WI38 (cell line): ENCODE data around the gene EEF1A2.

ENCODE experiments used
- H3K4me3 ChIP-seq: 2 replicates; pipeline ENCODE4 v1.5.1; 2011; ENCODE audit warnings: low read depth, mild to moderate bottlenecking, control low read depth, low read length
- TF ChIP-seq, protein P1 (sequence below): IDR thresholded peaks from 2 replicates; pipeline ENCODE4 v1.5.1; 2012; ENCODE audit warnings: low read depth, mild to moderate bottlenecking, control low read depth, low read length

Gene EEF1A2

DNA sequence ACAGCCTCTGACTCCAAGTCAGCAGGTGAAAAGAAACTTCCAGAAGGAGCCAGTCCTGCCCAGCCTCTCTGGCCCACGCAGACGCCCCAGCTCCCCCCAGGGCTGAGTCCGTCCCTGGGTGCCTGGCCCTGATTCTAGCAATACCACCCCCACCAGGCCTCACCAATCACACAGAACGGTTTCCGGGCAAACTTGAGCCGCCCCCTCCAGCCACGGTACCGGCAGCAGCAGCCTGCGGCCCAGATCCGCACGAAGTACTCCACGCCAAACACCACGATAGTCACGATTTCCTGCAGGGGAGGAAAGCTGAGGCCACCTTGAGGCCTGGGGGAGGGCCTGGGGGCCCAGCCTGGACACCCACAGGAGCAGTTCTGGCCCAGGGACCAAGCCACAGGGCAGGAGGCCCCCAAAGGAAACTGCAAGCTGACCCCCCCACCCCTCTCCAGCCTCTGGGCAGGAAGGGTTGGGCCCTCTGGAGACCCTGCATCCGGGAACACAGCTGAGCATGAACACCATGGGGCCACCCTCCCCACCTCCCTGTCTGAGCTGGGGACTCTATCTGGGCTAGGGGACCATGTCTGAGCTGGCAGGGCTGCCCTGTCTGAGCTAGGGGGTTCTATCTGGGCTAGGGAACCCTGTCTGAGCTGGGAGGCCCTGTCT, 53.7 kb downstream of the EEF1A2 start:
- TF ChIP-seq, protein P1, sequence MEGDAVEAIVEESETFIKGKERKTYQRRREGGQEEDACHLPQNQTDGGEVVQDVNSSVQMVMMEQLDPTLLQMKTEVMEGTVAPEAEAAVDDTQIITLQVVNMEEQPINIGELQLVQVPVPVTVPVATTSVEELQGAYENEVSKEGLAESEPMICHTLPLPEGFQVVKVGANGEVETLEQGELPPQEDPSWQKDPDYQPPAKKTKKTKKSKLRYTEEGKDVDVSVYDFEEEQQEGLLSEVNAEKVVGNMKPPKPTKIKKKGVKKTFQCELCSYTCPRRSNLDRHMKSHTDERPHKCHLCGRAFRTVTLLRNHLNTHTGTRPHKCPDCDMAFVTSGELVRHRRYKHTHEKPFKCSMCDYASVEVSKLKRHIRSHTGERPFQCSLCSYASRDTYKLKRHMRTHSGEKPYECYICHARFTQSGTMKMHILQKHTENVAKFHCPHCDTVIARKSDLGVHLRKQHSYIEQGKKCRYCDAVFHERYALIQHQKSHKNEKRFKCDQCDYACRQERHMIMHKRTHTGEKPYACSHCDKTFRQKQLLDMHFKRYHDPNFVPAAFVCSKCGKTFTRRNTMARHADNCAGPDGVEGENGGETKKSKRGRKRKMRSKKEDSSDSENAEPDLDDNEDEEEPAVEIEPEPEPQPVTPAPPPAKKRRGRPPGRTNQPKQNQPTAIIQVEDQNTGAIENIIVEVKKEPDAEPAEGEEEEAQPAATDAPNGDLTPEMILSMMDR: no peak
- no peak overlapping the region for H3K4me3 ChIP-seq

GRCh38 chr20:63444548-63444947, 54.3 kb downstream of the EEF1A2 start:
- no peak overlapping the region for H3K4me3 ChIP-seq
- TF ChIP-seq, protein P1: no peak

DNA sequence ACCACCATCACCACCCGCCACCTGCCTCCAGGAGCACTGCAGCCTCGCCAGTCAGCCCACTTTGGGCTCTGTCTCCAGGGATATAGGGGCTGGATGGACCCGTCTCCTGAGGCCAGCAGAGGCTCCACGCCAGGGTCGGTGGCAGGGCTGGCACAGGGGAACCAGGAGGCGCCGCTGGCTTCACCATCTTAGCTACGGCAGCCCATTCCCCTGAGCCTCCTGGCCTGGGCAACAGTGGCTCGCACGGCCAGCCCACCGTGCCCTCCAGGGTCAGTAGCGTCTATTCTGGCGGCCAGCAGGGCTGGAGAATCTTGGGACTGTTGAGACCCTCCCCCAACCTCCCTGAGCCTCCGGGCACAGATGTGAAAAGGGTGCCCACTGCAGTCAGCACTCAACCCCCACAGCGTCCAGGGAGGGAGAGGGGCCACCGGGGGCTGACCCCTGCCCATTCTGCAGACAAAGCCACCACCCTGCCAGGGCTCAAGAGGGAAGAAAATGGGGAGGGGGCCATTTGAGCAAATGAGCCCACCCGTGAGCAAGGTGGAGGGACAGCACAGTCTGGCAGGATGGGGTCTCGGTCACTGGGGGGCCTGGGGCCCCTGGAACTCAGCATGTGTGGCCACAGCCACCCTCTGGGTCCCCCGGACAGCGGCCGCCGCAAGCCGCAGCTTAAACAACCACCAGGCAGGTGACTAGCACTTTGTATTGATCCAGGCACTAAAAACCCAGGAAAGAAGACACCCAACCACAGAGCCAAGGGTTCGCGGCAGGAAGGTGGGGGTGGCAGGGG, 55.1 kb downstream of the EEF1A2 start:
- H3K4me3 ChIP-seq: no peak overlapping the region

GRCh38 chr20:63442100-63442493, 56.8 kb downstream of the EEF1A2 start:
- TF ChIP-seq, protein P1: no peak; the same call in 1 of the 2 replicates

More for the DNA sequence above, 55.1 kb downstream of the EEF1A2 start:
- TF ChIP-seq, protein P1: no peak

DNA sequence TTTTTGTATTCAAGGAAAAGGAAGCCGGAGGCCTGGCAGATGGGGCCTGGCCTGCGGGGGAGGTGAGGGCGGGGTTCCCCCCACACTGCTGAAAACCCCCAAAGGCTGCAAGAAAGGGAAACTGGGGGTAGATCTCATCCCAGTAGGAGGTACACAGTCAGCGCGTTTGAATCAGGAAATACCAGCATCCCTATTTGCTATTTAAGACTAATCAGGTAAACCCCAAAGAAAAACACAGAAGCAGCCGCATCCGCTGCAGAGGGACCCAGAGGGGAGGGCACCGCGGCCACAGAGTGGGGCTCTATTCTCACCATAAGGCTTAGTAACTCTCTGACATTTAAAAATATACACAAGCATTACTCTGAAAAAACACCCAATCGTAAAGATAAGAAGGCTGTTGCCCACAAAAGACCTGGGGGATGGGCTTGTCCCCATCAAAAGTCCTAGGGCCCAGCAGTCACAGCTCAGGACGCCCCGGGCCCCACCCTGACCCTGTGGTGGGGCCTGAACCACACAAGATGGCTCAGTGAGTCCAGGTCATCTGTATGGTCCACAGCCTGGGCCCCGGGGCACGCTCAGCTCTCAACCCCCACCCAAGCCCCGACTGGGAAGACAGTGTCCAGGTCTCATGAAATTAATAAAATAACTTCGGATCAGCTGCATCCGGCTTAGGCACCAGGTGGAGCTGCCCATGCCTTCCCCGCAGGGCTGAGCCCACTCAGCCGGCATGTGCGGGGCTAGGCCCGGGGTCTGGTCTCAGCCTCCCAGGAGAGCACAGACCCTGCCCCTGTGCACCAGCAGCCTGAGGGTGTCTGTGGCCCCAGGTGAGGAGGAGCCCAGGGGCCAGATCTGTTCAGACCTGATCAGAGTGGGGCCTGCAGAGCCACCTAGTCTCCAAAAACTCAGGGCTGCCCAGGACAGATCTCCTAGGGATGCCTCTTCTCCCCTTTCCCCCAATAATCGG, 57.5 kb downstream of the EEF1A2 start:
- TF ChIP-seq, protein P1: no peak
- no peak overlapping the region for H3K4me3 ChIP-seq

More at GRCh38 chr20:63442100-63442493, 56.8 kb downstream of the EEF1A2 start:
- H3K4me3 ChIP-seq: no peak overlapping the region

- H3K4me3 ChIP-seq: no peak overlapping the region
- TF ChIP-seq, protein P1: no peak
Measured at GRCh38 chr20:63440366-63440955, 58.4 kb downstream of the EEF1A2 start.
